ENCODE data around the gene ACTG1. TPM values are rescaled to one million over a fixed set of nuclear protein-coding genes. Genes with fewer than 3 reads are reported as not detected.

ACTG1 gene
- total and polyA plus RNA-seq, 2 of the 13 experiments (the other 11 are each of a cell fraction or from before 2014, with no cell fraction given): 973 to 1,138 TPM

GRCh38 chr17:81484195-81484979 lies 28.2 kb downstream of the ACTG1 start:
- Histone ChIP-seq H3K27ac (ENCODE audit: extremely low read length, insufficient read depth, low read length) (no peak overlapping the region), H3K9me3 (ENCODE audit: low read length) (no peaks in the 10 kb centered on the region), H3K27me3 (ENCODE audit: control insufficient read depth in 1 of 2, insufficient read depth in 2 of 2, low read length in 2 of 2) (peaks cover 5 to 39% of the 10 kb centered on the region in 2 experiments; a peak in 4 of 5 replicates), H3K4me2 (ENCODE audit: low read depth, low read length) (peak overlapping the region; percentile 72), H3K79me2 (ENCODE audit: insufficient read depth, low read length) (no peaks in the 10 kb centered on the region), H3K4me3 (replicated peaks in 1 of 3; ENCODE audit: insufficient read depth in 1 of 3, low read depth in 2 of 3, low read length in 3 of 3) (peak overlapping the region in 2 of 3 experiments; percentile 44 to 62; a peak in 3 of 6 replicates), H2AFZ (ENCODE audit: low read length) (no peak overlapping the region), H3K36me3 (replicated peaks in 1 of 2; ENCODE audit: control insufficient read depth in 1 of 2, insufficient read depth in 2 of 2, low read length in 2 of 2) (no peaks in the 10 kb centered on the region), H3K9ac (ENCODE audit: insufficient read depth, low read depth, low read length) (peak overlapping the region; percentile 35), H3K4me1 (ENCODE audit: insufficient read depth, low read length) (peaks cover 62% of the 10 kb centered on the region), H4K20me1 (ENCODE audit: insufficient read depth, low read length) (no peaks in the 10 kb centered on the region)
- POLR2A ChIA-PET: interaction anchor here (0.6 to 1.6 kb wide), 10 partner anchors 24 to 246 kb away, joined by 3 to 6 read pairs (median 3); partner anchors contain the start of genes ACTG1 and TEPSIN
- no TSS peak for BruUV-seq (replicated peaks)
- intact Hi-C loops (cut with micrococcal nuclease; ENCODE audit: unreplicated experiment) (loop anchor here (1.0 to 5.0 kb wide), 3 partner anchors 82 to 231 kb away; partner anchors contain the start of gene SLC38A10), in situ Hi-C loops (cut with HindIII; ENCODE audit: extremely low pct_ligation_motif_present, low pct_unique_long_range_greater_than_20kb) (loop anchor here (5.0 kb wide), 2 partner anchors 182 to 227 kb away; no protein-coding TSS in a partner anchor)
- ATAC-seq: peak; percentile 73
- 16% methylated on average over 21 of the region's 60 CpGs for WGBS (ENCODE audit: low lambda C conversion rate)
- peak; percentile 63 for FAIRE-seq
- CTCF ChIA-PET (ENCODE audit: low intra/inter-chr PET ratio, low total read pairs): interaction anchor here (1.2 to 1.5 kb wide), 5 partner anchors 44 to 231 kb away, joined by 6 to 17 read pairs (median 6); no protein-coding TSS in a partner anchor
- peak; percentile 76 for DNase-seq (ENCODE audit: low spot score)
- TF ChIP-seq HNRNPLL (IDR thresholded peaks at IDR 0.05; ENCODE audit: low read depth, low read length, poor library complexity, severe bottlenecking) (peak; percentile 62), ZNF510 (CRISPR knock-in tag; IDR thresholded peaks at IDR 0.05; ENCODE audit: low read depth) (peak; percentile 48; the same call in 1 of the 2 replicates), KDM1A (CRISPR knock-in tag; IDR thresholded peaks at IDR 0.05) (no peak), ERF (CRISPR knock-in tag; IDR thresholded peaks at IDR 0.05) (peak; percentile 92), HNF4A (CRISPR knock-in tag; IDR thresholded peaks at IDR 0.05) (peak; percentile 44), ZNF777 (CRISPR knock-in tag; IDR thresholded peaks at IDR 0.05) (peak; percentile 80), ZNF572 (CRISPR knock-in tag; IDR thresholded peaks at IDR 0.05) (no peak), SKIL (CRISPR knock-in tag; IDR thresholded peaks at IDR 0.05; ENCODE audit: borderline replicate concordance) (no peak), TIGD3 (CRISPR knock-in tag; IDR thresholded peaks at IDR 0.05; ENCODE audit: borderline replicate concordance) (no peak), ZNF879 (CRISPR knock-in tag; IDR thresholded peaks at IDR 0.05) (no peak), FLYWCH1 (CRISPR knock-in tag; IDR thresholded peaks at IDR 0.05) (peak; percentile 31; the same call in 1 of the 2 replicates), PAXIP1 (CRISPR knock-in tag; conservative IDR thresholded peaks at IDR 0.05) (peak; percentile 36; the same call in 1 of the 2 replicates), DRAP1 (CRISPR knock-in tag; IDR thresholded peaks at IDR 0.05) (peak; percentile 39), NFATC3 (CRISPR knock-in tag; IDR thresholded peaks at IDR 0.05) (0 out of 2 replicates have a peak, but pooled peaks have one; percentile 32), ETV5 (CRISPR knock-in tag; IDR thresholded peaks at IDR 0.05; ENCODE audit: borderline replicate concordance) (peak; percentile 58), ZNF205 (CRISPR knock-in tag; IDR thresholded peaks at IDR 0.05) (no peak)
